Measurements from ENCODE around the gene WNT5B. TPM values are rescaled to one million over a fixed set of nuclear protein-coding genes. Genes with fewer than 3 reads are reported as not detected.
"Not testable (repeated sequence)": the region's sequence is repeated elsewhere in the genome, so short reads cannot be mapped to it uniquely, and the experiment has no call there.

The WNT5B gene
- total and polyA plus RNA-seq, 2 of the 4 experiments (the other 2 are of a cell fraction) = 83.7 to 102 TPM

DNA sequence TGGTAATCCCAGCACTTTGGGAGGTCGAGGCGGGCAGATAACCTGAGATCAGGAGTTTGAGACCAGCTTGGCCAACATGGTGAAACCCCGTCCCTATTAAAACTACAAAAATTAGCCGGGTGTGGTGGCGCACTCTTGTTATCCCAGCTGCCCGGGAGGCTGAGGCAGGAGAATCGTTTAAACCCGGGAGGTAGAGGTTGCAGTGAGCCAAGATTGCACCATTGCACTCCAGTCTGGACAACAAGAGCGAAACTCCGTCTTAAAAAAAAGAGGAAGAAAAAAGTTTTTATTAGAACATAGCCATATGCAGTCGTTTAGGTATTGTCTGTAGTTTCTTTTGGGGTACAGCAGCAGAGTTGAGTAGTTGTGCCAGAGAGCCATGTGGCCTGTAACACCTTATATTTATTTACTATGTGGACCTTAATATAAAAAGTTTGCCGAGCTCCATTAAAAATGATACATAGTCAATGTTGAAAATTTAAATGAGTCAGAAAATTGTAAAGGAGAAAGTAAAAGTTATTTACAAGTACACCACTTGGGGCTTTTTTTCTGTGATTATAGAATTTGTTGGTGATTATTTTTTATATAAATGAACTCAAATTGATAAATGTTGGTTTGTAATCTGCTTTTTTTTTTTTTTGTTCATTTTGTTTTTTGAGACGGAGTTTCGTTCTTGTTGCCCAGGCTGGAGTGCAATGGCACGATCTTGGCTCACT lies 64.0 kb downstream of the WNT5B start:
- no peak overlapping the region for H3K14ac ChIP-seq (replicated peaks; ENCODE audit: low read depth, low read length)
- BruUV-seq (replicated peaks) = no TSS peak
- no peak overlapping the region for H2AK9ac ChIP-seq (replicated peaks; ENCODE audit: low read depth, low read length, poor library complexity)
- TF ChIP-seq CHD1 (IDR thresholded peaks at IDR 0.05; ENCODE audit: low read depth, low read length) (no peak), BHLHE40 (IDR thresholded peaks at IDR 0.05; ENCODE audit: low read depth, low read length) (no peak), RAD21 (IDR thresholded peaks at IDR 0.05; ENCODE audit: low read length) (no peak)
- TF ChIP-seq, protein P1, sequence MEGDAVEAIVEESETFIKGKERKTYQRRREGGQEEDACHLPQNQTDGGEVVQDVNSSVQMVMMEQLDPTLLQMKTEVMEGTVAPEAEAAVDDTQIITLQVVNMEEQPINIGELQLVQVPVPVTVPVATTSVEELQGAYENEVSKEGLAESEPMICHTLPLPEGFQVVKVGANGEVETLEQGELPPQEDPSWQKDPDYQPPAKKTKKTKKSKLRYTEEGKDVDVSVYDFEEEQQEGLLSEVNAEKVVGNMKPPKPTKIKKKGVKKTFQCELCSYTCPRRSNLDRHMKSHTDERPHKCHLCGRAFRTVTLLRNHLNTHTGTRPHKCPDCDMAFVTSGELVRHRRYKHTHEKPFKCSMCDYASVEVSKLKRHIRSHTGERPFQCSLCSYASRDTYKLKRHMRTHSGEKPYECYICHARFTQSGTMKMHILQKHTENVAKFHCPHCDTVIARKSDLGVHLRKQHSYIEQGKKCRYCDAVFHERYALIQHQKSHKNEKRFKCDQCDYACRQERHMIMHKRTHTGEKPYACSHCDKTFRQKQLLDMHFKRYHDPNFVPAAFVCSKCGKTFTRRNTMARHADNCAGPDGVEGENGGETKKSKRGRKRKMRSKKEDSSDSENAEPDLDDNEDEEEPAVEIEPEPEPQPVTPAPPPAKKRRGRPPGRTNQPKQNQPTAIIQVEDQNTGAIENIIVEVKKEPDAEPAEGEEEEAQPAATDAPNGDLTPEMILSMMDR (conservative IDR thresholded peaks at IDR 0.05; ENCODE audit: low read depth, low read length) = no peak
- TF ChIP-seq, protein P2, sequence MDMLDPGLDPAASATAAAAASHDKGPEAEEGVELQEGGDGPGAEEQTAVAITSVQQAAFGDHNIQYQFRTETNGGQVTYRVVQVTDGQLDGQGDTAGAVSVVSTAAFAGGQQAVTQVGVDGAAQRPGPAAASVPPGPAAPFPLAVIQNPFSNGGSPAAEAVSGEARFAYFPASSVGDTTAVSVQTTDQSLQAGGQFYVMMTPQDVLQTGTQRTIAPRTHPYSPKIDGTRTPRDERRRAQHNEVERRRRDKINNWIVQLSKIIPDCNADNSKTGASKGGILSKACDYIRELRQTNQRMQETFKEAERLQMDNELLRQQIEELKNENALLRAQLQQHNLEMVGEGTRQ (IDR thresholded peaks at IDR 0.05; ENCODE audit: low read depth, low read length) = no peak
- H2AFZ ChIP-seq (replicated peaks; ENCODE audit: low read length, poor library complexity) = no peak overlapping the region
- H3K9ac ChIP-seq (ENCODE audit: low read depth, low read length) = no peak overlapping the region
- H3K4me3 ChIP-seq (ENCODE audit: insufficient read depth, low read depth, low read length) = no peak overlapping the region
- intact Hi-C loops (cut with micrococcal nuclease) (no loop called here), dilution Hi-C loops (cut with HindIII; ENCODE audit: low sequenced_read_pairs, unreplicated experiment) (no loop called here), in situ Hi-C loops (cut with MboI; ENCODE audit: low sequenced_read_pairs) (no loop called here)
- no peak overlapping the region for H3K56ac ChIP-seq (ENCODE audit: extremely low read depth, insufficient read depth, low read length)
- no peak overlapping the region for H4K8ac ChIP-seq (ENCODE audit: low read depth in 2 of 2, low read length in 2 of 2)
- DNase-seq = no peak
- no peak overlapping the region for H2AK5ac ChIP-seq (ENCODE audit: low read depth, low read length)
- peaks cover 21 to 55% of the 10 kb centered on the region in 2 experiments for H3K79me1 ChIP-seq (ENCODE audit: low read depth in 1 of 2, low read length in 2 of 2)
- no peak overlapping the region for H2BK15ac ChIP-seq (ENCODE audit: low read depth, low read length)
- no peak overlapping the region for H4K91ac ChIP-seq (ENCODE audit: insufficient read depth, low read depth, low read length)
- no peaks in the 10 kb centered on the region for H3K9me3 ChIP-seq (ENCODE audit: control insufficient read depth, insufficient read depth, low read length)
- no peaks in the 10 kb centered on the region for H3K27me3 ChIP-seq (ENCODE audit: control insufficient read depth, insufficient read depth, low read length)
- peaks cover 4% of the 10 kb centered on the region; the same call in 1 of the 2 replicates for H3K4me1 ChIP-seq (ENCODE audit: control insufficient read depth, insufficient read depth, low read length)
- H2BK5ac ChIP-seq (ENCODE audit: low read depth, low read length, poor library complexity, severe bottlenecking) = no peak overlapping the region
- H3K9me1 ChIP-seq (ENCODE audit: insufficient read depth, low read length) = peaks cover 3% of the 10 kb centered on the region
- no peak overlapping the region for H3K18ac ChIP-seq (ENCODE audit: low read depth, low read length)
- peaks cover 29% of the 10 kb centered on the region for H4K20me1 ChIP-seq (ENCODE audit: insufficient read depth, low read length)
- 0 out of 2 replicates have a peak, but pooled peaks cover 1% of the 10 kb centered on the region for H3K36me3 ChIP-seq (ENCODE audit: control insufficient read depth, insufficient read depth, low read length)
- POLR2A ChIA-PET (ENCODE audit: unreplicated experiment) = no interaction called here
- no peak for ATAC-seq (ENCODE audit: low read depth)
- CTCF ChIA-PET = no interaction called here
- H2BK120ac ChIP-seq (ENCODE audit: low read depth, low read length) = no peak overlapping the region
- no peak overlapping the region for H3K4me2 ChIP-seq (ENCODE audit: low read depth, low read length)
- H3K23ac ChIP-seq (ENCODE audit: low read depth, low read length) = no peak overlapping the region
- H4K5ac ChIP-seq (ENCODE audit: low read depth, low read length) = no peak overlapping the region
- no peak overlapping the region for H3K4ac ChIP-seq (ENCODE audit: low read depth, low read length)
- no peak overlapping the region for H3K27ac ChIP-seq (ENCODE audit: insufficient read depth, low read length)
- WGBS, 2 experiments (ENCODE audit: extremely low coverage in 2 of 2, insufficient read length in 1 of 2) = no CpG with 5 or more reads among the region's 15 CpGs
- no peak overlapping the region for H2BK20ac ChIP-seq (ENCODE audit: low read depth, low read length)

DNA sequence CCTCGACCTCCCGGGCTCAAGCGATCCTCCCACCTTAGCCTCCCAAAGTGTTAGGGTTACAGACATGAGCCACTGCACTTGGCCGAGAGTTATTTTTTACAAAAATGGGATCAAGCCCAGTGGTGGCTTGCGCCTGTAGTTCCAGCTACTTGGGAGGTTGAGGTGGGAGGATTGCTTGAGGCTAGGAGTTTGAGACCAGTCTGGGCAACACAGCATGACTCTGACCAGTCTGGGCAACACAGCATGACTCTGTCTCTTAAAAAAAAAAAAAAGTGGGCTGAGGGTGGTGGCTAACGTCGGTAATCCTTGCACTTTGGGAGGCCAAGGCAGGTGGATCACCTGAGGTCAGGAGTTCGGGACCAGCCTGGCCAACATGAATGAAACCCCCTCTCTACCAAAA lies 66.1 kb downstream of the WNT5B start:
- H3K4me1 ChIP-seq (ENCODE audit: control insufficient read depth, insufficient read depth, low read length); H4K5ac ChIP-seq (ENCODE audit: low read depth, low read length); DNase-seq; H2BK20ac ChIP-seq (ENCODE audit: low read depth, low read length); H3K27ac ChIP-seq (ENCODE audit: insufficient read depth, low read length); H2BK5ac ChIP-seq (ENCODE audit: low read depth, low read length, poor library complexity, severe bottlenecking); H3K4ac ChIP-seq (ENCODE audit: low read depth, low read length); intact Hi-C loops (cut with micrococcal nuclease); H3K23ac ChIP-seq (ENCODE audit: low read depth, low read length); H3K4me3 ChIP-seq (ENCODE audit: insufficient read depth, low read depth, low read length); in situ Hi-C loops (cut with MboI; ENCODE audit: low sequenced_read_pairs); H2AK9ac ChIP-seq (replicated peaks; ENCODE audit: low read depth, low read length, poor library complexity); H2BK120ac ChIP-seq (ENCODE audit: low read depth, low read length); H3K4me2 ChIP-seq (ENCODE audit: low read depth, low read length); CTCF ChIA-PET; H4K8ac ChIP-seq (ENCODE audit: low read depth in 2 of 2, low read length in 2 of 2); H3K36me3 ChIP-seq (ENCODE audit: control insufficient read depth, insufficient read depth, low read length); H3K9me3 ChIP-seq (ENCODE audit: control insufficient read depth, insufficient read depth, low read length); H2AK5ac ChIP-seq (ENCODE audit: low read depth, low read length); H2BK15ac ChIP-seq (ENCODE audit: low read depth, low read length); H3K14ac ChIP-seq (replicated peaks; ENCODE audit: low read depth, low read length); dilution Hi-C loops (cut with HindIII; ENCODE audit: low sequenced_read_pairs, unreplicated experiment); H4K91ac ChIP-seq (ENCODE audit: insufficient read depth, low read depth, low read length); H3K18ac ChIP-seq (ENCODE audit: low read depth, low read length); BruUV-seq (replicated peaks); H3K9ac ChIP-seq (ENCODE audit: low read depth, low read length); POLR2A ChIA-PET (ENCODE audit: unreplicated experiment); H3K9me1 ChIP-seq (ENCODE audit: insufficient read depth, low read length); H2AFZ ChIP-seq (replicated peaks; ENCODE audit: low read length, poor library complexity); H3K56ac ChIP-seq (ENCODE audit: extremely low read depth, insufficient read depth, low read length); H3K27me3 ChIP-seq (ENCODE audit: control insufficient read depth, insufficient read depth, low read length); ATAC-seq (ENCODE audit: low read depth): not testable (repeated sequence)
- no CpG with 5 or more reads among the region's 8 CpGs for WGBS, 2 experiments (ENCODE audit: extremely low coverage in 2 of 2, insufficient read length in 1 of 2)
- Histone ChIP-seq H3K79me1 (ENCODE audit: low read depth in 1 of 2, low read length in 2 of 2) (peaks cover 29 to 71% of the 10 kb centered on the region in 2 experiments), H4K20me1 (ENCODE audit: insufficient read depth, low read length) (peaks cover 43% of the 10 kb centered on the region)
